HL-60/S4 (cell line): ENCODE data around the gene MYO18B.

Source experiments
- in situ Hi-C: fragments of 300-500 bp; cut with MboI; formaldehyde crosslinking; loops from 2 replicates; pipeline ENCODE4 v1.14.3; 2022; ENCODE audit warnings: low sequenced_read_pairs

The MYO18B gene

DNA sequence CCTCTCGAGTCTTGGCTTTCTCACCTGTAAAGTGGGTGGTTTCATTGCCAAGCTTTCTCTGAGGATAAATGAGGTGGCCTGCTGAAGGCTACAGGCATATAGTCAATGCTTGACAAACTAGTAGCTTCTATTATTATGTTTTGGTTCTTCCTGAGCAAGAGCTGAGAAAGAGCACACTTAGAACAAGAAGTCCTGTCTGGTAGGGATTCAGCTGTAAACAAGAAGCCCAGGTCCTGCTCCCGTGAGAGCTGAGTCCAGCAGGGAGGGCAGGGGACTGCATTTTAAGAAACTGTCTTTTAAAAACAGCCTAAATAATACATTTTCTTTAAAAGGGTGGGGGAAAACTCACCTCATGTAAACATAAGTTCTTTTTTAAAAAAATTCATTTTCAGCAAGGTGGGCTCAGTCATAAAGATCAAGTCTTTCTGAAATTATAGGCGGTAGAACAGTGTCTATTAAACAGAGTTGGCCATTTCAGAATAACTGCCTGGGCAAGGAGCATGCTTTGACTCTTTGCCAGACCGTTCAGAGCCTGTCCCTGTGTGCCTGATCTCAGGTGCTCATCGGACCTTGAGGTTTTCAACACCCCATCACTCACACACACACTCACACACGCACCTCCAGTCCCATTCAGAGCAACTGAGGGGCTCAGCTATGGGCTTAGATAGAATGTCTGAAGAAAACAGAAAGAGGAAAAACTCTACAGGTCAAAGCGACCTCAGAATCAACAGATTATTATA lies 29.2 kb upstream of the MYO18B start:
- in situ Hi-C loops = no loop called here

GRCh38 chr22:25714070-25714469 lies 27.9 kb upstream of the MYO18B start:
- in situ Hi-C loops = no loop called here

DNA sequence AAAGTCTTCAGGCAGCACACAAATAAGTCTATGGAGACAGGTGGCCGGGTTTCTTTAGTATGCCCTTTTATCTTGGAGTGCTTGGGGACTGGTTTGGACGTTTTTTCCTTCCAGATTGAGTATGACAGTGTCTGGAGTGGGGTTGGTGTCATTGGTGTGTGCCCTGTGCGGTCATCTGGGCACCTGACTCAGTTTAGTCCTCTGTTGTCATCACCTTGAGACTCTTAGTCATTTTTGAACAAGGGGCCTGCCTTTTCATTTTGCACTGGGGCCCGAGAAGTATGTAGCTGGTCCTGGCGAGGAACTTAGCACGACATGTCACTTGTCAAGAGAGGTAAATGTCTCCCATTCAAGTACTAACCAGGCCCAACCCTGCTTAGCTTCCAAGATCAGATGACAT lies 27.2 kb upstream of the MYO18B start:
- in situ Hi-C loops = no loop called here

- in situ Hi-C loops = no loop called here
Measured at GRCh38 chr22:25716637-25717036, 25.4 kb upstream of the MYO18B start.

GRCh38 chr22:25718135-25718840 lies 23.7 kb upstream of the MYO18B start:
- in situ Hi-C loops = no loop called here

DNA sequence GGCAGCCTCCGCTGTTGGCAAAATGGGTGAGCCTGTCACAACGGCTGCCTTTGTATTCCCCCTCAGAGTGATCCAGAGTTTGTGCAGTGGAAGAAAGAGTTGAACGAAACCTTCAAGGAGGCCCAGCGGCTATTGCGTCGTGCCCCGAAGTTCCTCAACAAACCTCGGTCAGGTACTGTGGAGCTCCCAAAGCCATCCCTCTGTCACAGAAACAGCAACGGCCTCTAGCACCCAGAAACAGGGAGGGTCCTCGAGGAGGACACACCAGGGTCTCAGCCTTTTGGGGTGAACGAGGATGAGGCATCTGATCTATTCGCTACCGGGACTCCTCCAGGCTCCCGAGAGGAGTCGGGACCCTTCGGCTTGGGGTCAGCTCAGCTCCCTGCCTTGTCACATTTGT lies 19.8 kb upstream of the MYO18B start:
- in situ Hi-C loops = no loop called here

DNA sequence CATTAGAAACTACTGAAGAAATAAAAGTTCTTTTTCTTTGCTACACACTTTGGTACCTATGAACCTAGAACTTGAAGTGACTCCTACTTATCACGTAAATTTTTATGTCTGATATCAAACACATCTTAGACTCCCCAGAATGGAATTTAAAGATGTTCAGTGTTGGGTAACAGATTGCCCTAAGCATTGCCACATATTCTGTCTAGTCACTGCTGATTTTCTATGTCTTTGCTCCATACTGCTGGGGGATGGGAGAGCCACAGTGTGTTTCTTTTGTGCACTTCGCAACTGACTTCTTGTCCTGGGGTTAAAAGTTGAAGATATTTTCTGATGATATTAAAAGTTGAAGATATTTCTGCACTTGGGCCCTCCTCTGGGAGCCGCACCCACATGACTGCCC lies 19.4 kb upstream of the MYO18B start:
- in situ Hi-C loops = no loop called here

GRCh38 chr22:25726241-25726640 lies 15.7 kb upstream of the MYO18B start:
- in situ Hi-C loops = no loop called here

DNA sequence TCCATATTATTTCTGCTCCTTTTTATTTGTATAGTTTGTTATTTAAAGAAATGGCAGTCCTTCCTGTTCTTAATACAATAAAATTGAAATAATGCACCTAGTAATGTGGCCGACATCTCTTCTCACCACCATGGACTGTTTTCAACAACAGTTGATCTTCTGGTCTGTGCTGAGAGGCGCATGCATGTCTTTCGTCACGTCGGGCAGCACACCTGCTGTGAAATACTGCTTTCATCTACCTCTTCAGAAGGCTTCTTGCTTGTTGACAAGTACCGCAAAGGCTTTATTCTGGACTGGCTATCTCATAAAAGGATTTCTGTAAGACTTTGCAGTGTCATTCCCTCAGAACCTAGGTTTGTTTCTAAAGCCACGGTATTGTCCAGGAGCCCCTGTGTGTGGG lies 13.9 kb upstream of the MYO18B start:
- in situ Hi-C loops = no loop called here

DNA sequence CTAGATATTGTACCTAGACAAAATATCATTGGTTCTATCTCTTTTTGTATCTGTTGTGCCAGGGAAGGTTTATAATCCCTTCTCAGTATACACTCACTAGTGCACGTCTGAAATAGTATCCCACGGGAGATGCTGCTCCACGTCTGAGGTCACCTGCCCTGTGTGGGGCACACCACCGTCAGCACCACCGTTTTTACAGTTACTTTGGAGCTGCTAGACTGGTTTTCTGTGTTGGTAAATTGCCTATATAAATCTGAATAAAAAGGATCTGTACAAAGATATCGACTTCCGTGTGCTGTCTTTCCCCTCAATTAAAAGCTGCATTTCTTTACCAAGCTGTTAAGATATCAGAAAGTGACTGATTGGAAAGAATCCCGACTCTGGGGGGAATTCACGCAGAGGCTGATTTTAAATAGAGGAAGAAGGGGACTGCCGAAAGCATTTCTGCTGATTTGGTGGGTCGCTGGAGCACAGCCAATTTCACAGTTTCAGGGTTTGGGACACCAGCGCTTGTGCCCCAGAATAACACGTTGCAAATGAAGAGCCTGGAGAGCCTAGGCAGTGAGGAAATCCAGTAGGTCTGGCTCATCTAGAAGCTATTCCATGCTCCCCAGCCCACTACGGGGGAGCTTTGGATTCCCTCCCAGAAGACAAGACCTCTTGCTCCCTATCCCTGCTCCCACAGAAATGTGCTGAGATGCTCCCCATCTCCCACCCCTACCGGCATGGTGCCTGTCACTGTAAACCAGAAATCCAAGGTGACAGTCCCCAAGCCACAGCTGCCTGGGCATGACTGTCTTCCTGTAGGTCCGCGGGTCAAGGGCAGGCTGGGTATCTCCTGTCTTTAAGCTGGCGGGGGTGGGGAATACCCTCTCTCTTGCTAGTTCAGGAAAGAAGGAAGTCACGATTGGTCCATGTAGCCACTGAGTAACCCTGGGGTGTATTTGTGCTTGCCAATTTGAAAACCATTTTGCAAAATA lies 12.7 kb upstream of the MYO18B start:
- in situ Hi-C loops = no loop called here

GRCh38 chr22:25735650-25736049 lies 6.3 kb upstream of the MYO18B start:
- in situ Hi-C loops = no loop called here

DNA sequence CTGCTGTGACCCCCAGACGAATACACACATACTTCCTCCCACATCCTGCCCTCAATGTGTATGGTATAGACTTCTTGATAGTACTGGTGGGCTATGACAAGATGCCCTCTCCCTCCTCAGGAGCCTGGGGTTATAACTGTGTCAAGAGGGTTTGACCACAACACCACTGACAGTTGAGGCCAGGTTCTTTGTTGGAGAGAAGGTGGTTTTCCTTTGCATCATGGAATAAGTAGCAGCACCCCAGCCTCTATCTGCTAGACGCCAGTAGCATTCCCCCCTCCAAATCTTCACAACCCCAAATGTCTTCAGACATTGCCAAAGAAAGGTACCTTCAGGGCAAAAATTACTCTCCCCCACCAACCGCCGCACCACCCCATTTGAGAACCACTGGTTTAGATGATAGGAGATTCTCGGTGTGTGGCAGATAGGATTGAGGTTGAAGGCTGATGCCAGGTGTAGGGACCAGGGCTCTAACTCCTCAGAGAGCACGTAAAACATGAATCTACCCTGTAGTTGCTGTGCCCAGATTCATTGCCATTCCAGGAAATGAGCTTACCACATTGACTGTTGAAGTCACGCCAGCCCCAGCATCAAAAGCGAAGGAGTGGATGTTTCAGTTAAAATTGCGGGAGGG lies 5.5 kb upstream of the MYO18B start:
- in situ Hi-C loops = no loop called here

DNA sequence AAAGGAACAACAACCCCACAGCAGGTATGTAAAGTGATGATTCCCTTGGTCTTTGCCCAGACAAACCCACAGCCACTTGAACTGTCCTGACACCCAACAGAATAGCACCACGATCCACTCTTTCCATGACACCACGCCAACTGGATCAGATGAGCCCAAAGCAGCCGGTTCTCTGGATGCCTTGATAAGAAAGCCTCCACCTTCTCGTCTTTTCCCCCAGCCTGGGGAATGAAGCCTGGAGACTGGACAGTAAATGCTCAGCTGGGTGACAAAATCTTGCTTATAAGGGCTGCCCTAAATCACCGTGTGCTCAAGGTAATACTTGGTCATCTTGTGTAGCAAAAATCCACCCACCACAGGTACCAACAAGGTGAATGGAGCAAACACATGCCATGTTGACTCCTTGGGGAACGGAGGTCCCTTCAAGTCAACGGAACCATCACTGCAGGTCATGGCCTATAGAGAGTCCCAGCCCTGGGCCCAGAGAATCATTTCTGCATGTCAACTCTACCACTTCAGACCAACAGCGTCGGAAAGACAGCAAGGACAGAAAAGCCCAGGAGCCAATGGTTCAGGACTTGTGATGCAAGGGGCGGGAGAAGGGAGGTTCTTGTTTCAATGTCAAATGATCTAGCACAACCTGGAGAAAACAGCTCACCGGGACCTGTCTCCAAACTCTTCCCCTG lies 2.2 kb upstream of the MYO18B start:
- in situ Hi-C loops = no loop called here

DNA sequence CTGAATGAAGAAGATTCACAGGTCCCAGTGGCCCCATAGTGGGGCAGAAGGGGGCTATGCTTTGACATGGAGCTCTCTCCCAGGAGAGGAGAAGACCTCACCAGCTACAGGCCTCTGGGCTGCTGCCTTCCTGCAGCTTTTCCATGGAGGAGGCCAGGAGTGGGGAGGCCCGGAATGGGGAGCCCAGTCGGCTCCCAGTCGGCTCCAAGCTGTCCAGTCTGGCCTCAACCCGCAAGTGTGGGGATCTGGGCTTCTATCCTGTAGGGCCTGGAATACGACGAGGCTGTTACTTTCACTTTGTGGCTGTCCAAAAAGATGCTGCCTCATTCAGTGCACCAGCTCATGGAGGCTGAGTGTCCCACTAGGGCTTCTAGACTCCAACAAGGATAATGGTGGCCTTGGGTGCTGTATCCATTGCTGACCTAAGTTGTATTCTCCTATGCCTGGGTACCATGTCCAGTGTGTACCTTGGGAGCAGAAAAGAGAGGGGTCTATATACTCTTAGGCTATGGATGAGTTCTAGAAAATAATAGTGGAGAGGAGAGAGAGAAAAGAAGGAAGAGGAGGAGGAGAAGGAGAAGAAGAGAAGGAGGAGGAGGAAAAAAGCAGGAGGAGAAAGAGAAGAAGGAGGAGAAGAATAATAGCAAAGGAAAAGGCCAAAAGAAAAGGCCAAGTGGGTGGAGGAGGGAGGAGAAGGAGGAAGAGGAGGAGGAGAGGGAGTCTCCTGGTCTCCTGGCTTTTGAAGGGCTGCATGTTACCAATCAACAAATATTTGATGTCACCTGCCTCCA lies 1.1 kb downstream of the MYO18B start:
- in situ Hi-C loops = no loop called here

- in situ Hi-C loops = no loop called here
Measured at GRCh38 chr22:25744694-25745093, 2.7 kb downstream of the MYO18B start.

DNA sequence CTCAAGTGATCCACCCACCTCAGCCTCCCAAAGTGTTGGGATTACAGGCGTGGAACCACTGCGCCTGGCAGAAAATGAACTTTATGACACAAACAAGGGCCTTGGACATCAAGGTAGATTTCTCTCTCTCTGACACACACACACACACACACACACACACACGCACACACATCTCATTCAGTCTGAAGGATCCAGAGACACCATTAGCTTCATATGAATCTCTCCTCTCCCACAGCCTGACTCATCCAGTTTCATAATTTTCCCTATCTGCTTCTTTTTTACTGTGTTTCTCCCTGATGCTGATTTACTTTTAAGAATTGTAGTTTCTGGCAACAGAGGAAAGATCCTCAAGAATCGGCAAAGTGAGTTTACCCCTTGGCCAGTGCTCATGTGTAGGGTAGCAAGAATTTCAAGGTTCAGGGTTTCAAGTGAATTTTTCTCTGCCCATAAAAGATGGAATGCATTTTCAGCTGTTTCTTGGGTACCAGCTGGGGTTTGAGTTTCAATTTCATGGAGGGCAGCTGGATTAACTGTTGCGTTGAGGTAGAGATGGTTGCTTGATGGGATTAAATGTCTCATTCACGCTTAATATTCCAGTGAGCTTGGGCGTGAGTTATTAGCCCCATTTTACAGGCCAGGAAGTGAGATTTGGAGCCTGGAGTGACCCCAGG lies 3.5 kb downstream of the MYO18B start:
- in situ Hi-C loops = no loop called here

DNA sequence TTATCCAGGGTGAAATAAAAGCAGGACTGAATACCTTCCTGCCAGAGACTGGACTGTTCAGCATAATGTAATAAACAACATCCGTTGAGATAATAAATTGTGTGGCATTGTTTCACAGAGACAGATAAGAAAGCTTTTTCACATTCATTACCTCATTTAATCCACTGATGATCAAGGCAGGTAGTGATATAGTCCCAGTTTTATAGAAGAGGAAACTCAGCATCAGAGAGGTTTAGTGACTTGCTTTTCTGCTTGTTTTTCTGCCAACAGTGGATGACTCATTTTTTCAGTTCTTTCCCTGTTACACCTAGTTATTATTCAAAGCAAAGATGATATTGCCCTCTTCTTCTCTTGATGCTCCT lies 4.0 kb downstream of the MYO18B start:
- in situ Hi-C loops = no loop called here

GRCh38 chr22:25747245-25747944 lies 5.4 kb downstream of the MYO18B start:
- in situ Hi-C loops = no loop called here

DNA sequence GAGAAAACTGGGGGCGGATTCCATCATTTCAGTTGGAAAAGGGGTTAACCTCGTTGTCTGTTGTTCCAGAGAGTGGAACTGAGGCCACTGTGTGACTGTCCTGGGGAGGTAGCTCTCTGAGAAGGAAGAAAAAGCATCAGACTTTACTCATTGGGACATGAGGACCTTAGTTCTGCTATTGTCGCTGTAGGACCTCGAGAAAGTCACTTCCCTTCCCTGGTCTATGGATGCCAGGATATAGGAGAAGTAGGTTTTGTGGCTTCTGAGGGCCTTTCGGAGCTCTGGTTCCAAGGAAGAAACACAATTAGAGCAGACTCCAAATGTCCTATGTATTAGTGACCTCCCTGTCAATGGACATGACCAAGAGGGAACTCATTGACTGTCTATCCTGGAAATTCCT lies 6.2 kb downstream of the MYO18B start:
- in situ Hi-C loops = no loop called here
